Hepatocyte (in vitro differentiated cells): ENCODE data around the gene SLC7A5.

Experiments
- EZH2 ChIP-seq: fragments of 200-600 bp; sonication (generic); IDR thresholded peaks from 2 replicates; pipeline ENCODE4 v1.6.1; 2016; ENCODE audit warnings: antibody characterized with exemption, mild to moderate bottlenecking, borderline replicate concordance
- EZH2phosphoT487 ChIP-seq: fragments of 200-600 bp; sonication (generic); IDR thresholded peaks from one replicate; pipeline ENCODE4 v1.6.1; 2018; ENCODE audit warnings: antibody characterized with exemption, mild to moderate bottlenecking, low read depth, moderate library complexity; ENCODE audit not compliant: unreplicated experiment, severe bottlenecking
- TF ChIP-seq, protein P1 (sequence below): fragments of 200-600 bp; sonication (generic); IDR thresholded peaks from 2 replicates; pipeline ENCODE4 v1.5.1; 2016; ENCODE audit warnings: antibody characterized with exemption, mild to moderate bottlenecking; ENCODE audit not compliant: poor library complexity

DNA sequence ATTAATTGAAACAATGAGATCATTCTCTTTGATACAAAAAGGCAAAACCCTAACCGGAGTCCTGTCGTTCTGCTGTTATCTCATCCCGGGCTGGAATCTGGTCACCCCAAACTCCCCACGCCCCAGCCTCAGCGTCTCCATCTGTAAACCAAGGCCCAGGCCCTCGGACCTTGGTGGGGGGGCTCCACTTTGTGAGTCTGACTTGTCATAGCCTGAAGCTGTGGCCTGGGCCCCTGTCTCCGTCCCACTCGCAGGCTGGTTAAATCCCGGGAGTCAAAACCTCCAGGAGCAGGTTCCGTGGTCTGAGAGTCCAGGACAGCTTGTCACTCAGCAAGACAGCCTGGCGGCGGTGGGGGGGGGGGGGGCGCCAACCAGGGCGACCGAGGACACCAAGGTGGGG is 50.0 kb downstream of the SLC7A5 start:
- TF ChIP-seq, protein P1, sequence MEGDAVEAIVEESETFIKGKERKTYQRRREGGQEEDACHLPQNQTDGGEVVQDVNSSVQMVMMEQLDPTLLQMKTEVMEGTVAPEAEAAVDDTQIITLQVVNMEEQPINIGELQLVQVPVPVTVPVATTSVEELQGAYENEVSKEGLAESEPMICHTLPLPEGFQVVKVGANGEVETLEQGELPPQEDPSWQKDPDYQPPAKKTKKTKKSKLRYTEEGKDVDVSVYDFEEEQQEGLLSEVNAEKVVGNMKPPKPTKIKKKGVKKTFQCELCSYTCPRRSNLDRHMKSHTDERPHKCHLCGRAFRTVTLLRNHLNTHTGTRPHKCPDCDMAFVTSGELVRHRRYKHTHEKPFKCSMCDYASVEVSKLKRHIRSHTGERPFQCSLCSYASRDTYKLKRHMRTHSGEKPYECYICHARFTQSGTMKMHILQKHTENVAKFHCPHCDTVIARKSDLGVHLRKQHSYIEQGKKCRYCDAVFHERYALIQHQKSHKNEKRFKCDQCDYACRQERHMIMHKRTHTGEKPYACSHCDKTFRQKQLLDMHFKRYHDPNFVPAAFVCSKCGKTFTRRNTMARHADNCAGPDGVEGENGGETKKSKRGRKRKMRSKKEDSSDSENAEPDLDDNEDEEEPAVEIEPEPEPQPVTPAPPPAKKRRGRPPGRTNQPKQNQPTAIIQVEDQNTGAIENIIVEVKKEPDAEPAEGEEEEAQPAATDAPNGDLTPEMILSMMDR = no peak
- TF ChIP-seq EZH2 (no peak), EZH2phosphoT487 (no peak)
